HepG2 (cell line): Measurements from ENCODE around the gene ZBTB48. TPM values are rescaled to one million over a fixed set of nuclear protein-coding genes. Genes with fewer than 3 reads are reported as not detected.

Source experiments
- ATF3 ChIP-seq: sonication (generic); formaldehyde crosslinking; IDR thresholded peaks from 2 replicates; pipeline ENCODE4 v1.4.0; 2020; ENCODE audit warnings: missing genetic modification reagents
- ETV5 ChIP-seq: IDR thresholded peaks from 2 replicates; pipeline ENCODE4 v1.6.1; 2018; ENCODE audit warnings: missing biosample characterization, missing genetic modification reagents, inconsistent platforms, borderline replicate concordance
- FIP1L1 ChIP-seq: fragments of 200-400 bp; formaldehyde crosslinking; IDR thresholded peaks from 2 replicates; pipeline ENCODE4 v1.6.1; 2018; ENCODE audit warnings: low read depth, mild to moderate bottlenecking, low read length, moderate library complexity, borderline replicate concordance; ENCODE audit not compliant: insufficient read depth
- SOX5 ChIP-seq: IDR thresholded peaks from 2 replicates; pipeline ENCODE4 v1.6.1; 2016; ENCODE audit warnings: borderline replicate concordance
- SP1 ChIP-seq, 2 experiments: fragments of 450-650 bp in 1 of 2; sonication (generic) in 1 of 2; formaldehyde crosslinking in 1 of 2; IDR thresholded peaks; 2 replicates each; pipeline versions ENCODE4 v1.4.0 to v1.6.1; 2016 to 2020; ENCODE audit warnings: missing genetic modification reagents in 1 of 2
- SRSF9 ChIP-seq: fragments of 200-400 bp; formaldehyde crosslinking; IDR thresholded peaks from 2 replicates; pipeline ENCODE4 v1.6.1; 2018; ENCODE audit warnings: borderline replicate concordance, mild to moderate bottlenecking, low read depth, low read length; ENCODE audit not compliant: insufficient read depth, poor library complexity, severe bottlenecking
- TIGD3 ChIP-seq: sonication (generic); formaldehyde crosslinking; IDR thresholded peaks from 2 replicates; pipeline ENCODE4 v1.5.1; 2020; ENCODE audit warnings: mild to moderate bottlenecking, missing genetic modification reagents, borderline replicate concordance
- TSC22D2 ChIP-seq: sonication (generic); formaldehyde crosslinking; IDR thresholded peaks from 2 replicates; pipeline ENCODE4 v1.5.1; 2020; ENCODE audit warnings: missing genetic modification reagents, mild to moderate bottlenecking, borderline replicate concordance
- U2AF1 ChIP-seq: fragments of 200-400 bp; formaldehyde crosslinking; optimal IDR thresholded peaks from 2 replicates; pipeline ENCODE3; 2017; ENCODE audit warnings: mild to moderate bottlenecking, low read depth, low read length
- ZBTB34 ChIP-seq: sonication (generic); formaldehyde crosslinking; IDR thresholded peaks from 2 replicates; pipeline ENCODE4 v1.8.0; 2022; ENCODE audit warnings: mild to moderate bottlenecking, missing genetic modification reagents
- ZBTB7B ChIP-seq: sonication (generic); formaldehyde crosslinking; IDR thresholded peaks from 2 replicates; pipeline ENCODE4 v1.4.0; 2020; ENCODE audit warnings: missing genetic modification reagents
- ZC3H4 ChIP-seq: sonication (generic); formaldehyde crosslinking; IDR thresholded peaks from 2 replicates; pipeline ENCODE4 v1.4.0; 2020; ENCODE audit warnings: missing genetic modification reagents, borderline replicate concordance
- ZFP36L1 ChIP-seq: sonication (generic); formaldehyde crosslinking; IDR thresholded peaks from 2 replicates; pipeline ENCODE4 v1.8.0; 2022; ENCODE audit warnings: mild to moderate bottlenecking, missing genetic modification reagents, moderate library complexity
- ZNF564 ChIP-seq: sonication (generic); formaldehyde crosslinking; IDR thresholded peaks from 2 replicates; pipeline ENCODE4 v1.8.1; 2023; ENCODE audit warnings: mild to moderate bottlenecking, missing genetic modification reagents
- ZNF891 ChIP-seq: sonication (generic); formaldehyde crosslinking; IDR thresholded peaks from 2 replicates; pipeline ENCODE4 v1.5.0; 2020; ENCODE audit warnings: mild to moderate bottlenecking, missing genetic modification reagents
- ZSCAN20 ChIP-seq: sonication (generic); formaldehyde crosslinking; IDR thresholded peaks from 2 replicates; pipeline ENCODE4 v1.4.0; 2020; ENCODE audit warnings: missing genetic modification reagents, mild to moderate bottlenecking, borderline replicate concordance
- ZXDC ChIP-seq: sonication (generic); formaldehyde crosslinking; IDR thresholded peaks from 2 replicates; pipeline ENCODE4 v1.5.0; 2020; ENCODE audit warnings: mild to moderate bottlenecking, missing genetic modification reagents
- polyA plus RNA-seq, 8 experiments: library from polyadenylated mRNA; depleted of rRNA in 3 of 8; stranded (reverse) in 7 of 8; unstranded in 1 of 8; fragments of >200 nt; fragmentation: Illumina TruSeq in 4 of 8; extraction: Trizol in 4 of 8; gene quantifications; 2 replicates each; pipeline versions ENCODE4 v1.2.1 to v1.2.3, GENCODE V29; 2011 to 2016; ENCODE audit warnings: low read depth in 4 of 8, missing spikeins in 1 of 8, mixed read lengths in 1 of 8; ENCODE audit not compliant: insufficient read depth in 1 of 8
- total RNA-seq, 5 experiments: library from RNA; depleted of rRNA; stranded (reverse); fragments of >200 nt; fragmentation: Illumina TruSeq; extraction: Trizol; gene quantifications; 2 replicates each; pipeline ENCODE4 v1.2.3, GENCODE V29; 2016; ENCODE audit warnings: low read depth in 1 of 5
- TF ChIP-seq, protein P1 (sequence below): sonication (generic); formaldehyde crosslinking; IDR thresholded peaks from 2 replicates; pipeline ENCODE4 v1.4.0; 2020; ENCODE audit warnings: missing genetic modification reagents
- TF ChIP-seq, protein P2 (sequence below): sonication (generic); formaldehyde crosslinking; IDR thresholded peaks from 2 replicates; pipeline ENCODE4 v1.8.1; 2023; ENCODE audit warnings: missing genetic modification reagents, inconsistent platforms, borderline replicate concordance

The ZBTB48 gene
- total and polyA plus RNA-seq, 2 of the 13 experiments (the other 11 are each of a cell fraction or from before 2014, with no cell fraction given), result 13.0 to 17.1 TPM

DNA sequence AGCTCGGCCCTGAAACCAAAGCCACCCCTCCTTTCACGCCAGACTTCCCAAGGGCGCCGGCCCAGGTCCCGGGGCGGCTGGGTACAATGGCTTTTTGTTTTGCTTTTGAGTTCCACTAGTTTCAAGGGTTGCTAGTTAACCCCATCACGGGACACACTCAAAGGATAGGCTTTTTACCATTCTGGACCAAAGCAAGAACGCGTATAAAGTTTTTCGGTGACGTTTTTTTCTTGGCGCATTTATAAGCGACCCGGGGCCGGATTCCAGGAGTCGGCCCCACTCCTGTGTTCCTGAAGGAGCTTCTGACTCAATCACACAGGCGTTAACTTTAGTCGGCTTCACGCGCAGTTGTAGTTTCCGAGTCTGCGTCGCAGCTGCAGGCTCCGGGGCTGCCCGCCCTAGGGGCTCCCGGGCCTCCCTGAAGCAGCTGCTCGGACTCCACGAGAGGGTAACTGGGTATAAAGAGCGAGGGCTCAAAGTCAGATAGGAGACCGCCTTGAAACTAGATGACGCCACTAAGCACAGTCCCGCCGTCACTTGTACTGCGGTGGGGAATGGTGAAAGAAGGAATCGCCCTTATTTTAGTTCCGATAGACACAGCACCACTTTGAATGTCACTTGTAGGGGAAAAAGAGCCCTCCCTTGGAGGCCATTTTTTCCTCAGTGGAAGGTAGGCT is 23.6 kb downstream of the ZBTB48 start (continued):
- no peak for TF ChIP-seq ZNF891 (CRISPR knock-in tag)
- TF ChIP-seq ZNF564 (CRISPR knock-in tag), result 0 out of 2 replicates have a peak, but pooled peaks have one; percentile 60
- TF ChIP-seq FIP1L1, result no peak
- TF ChIP-seq, protein P1, sequence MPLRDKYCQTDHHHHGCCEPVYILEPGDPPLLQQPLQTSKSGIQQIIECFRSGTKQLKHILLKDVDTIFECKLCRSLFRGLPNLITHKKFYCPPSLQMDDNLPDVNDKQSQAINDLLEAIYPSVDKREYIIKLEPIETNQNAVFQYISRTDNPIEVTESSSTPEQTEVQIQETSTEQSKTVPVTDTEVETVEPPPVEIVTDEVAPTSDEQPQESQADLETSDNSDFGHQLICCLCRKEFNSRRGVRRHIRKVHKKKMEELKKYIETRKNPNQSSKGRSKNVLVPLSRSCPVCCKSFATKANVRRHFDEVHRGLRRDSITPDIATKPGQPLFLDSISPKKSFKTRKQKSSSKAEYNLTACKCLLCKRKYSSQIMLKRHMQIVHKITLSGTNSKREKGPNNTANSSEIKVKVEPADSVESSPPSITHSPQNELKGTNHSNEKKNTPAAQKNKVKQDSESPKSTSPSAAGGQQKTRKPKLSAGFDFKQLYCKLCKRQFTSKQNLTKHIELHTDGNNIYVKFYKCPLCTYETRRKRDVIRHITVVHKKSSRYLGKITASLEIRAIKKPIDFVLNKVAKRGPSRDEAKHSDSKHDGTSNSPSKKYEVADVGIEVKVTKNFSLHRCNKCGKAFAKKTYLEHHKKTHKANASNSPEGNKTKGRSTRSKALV (CRISPR knock-in tag), result no peak
- TF ChIP-seq ZC3H4 (CRISPR knock-in tag), result peak; percentile 88; the same call in 1 of the 2 replicates
- TF ChIP-seq SP1 (IDR thresholded peaks at IDR 0.05), result no peak
- no peak; the same call in 1 of the 2 replicates for TF ChIP-seq SP1 (CRISPR knock-in tag; IDR thresholded peaks at IDR 0.05)
- 0 out of 2 replicates have a peak, but pooled peaks have one; percentile 24 for TF ChIP-seq ZFP36L1 (CRISPR knock-in tag)
- peak; percentile 9; the same call in 1 of the 2 replicates for TF ChIP-seq SOX5
- TF ChIP-seq U2AF1, result no peak
- TF ChIP-seq ZSCAN20 (CRISPR knock-in tag), result 0 out of 2 replicates have a peak, but pooled peaks have one; percentile 33
- TF ChIP-seq TSC22D2, result no peak
- peak; percentile 6; the same call in 1 of the 2 replicates for TF ChIP-seq ATF3
- no peak for TF ChIP-seq TIGD3 (CRISPR knock-in tag)
- no peak for TF ChIP-seq ZBTB7B (CRISPR knock-in tag)
- TF ChIP-seq, protein P2, sequence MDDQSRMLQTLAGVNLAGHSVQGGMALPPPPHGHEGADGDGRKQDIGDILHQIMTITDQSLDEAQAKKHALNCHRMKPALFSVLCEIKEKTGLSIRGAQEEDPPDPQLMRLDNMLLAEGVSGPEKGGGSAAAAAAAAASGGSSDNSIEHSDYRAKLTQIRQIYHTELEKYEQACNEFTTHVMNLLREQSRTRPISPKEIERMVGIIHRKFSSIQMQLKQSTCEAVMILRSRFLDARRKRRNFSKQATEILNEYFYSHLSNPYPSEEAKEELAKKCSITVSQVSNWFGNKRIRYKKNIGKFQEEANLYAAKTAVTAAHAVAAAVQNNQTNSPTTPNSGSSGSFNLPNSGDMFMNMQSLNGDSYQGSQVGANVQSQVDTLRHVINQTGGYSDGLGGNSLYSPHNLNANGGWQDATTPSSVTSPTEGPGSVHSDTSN, result no peak
- 0 out of 2 replicates have a peak, but pooled peaks have one; percentile 22 for TF ChIP-seq ZBTB34
- no peak for TF ChIP-seq ZXDC (CRISPR knock-in tag)
- no peak for TF ChIP-seq SRSF9
- no peak for TF ChIP-seq ETV5 (CRISPR knock-in tag)
